ENCODE results near the gene TCF3.

DNA sequence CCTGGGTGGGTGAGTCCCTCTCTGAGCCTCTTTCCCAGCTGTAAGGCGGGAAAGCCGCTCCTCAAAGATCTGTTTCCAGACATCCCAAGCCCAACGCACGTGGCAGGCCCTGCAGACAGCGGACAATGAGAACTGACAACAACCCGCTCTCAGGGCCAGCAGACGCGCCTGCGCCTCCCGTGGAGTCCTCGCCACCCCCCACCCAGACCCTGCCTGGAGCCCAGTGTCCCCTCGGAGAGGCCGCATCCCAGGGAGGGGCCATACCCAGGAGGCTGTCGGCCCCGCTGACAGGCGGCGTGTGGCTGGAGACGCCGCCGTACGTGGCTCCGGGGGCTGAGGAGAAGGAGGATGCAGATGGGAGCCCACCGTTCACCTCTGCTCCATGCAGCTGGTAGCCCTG lies 30.8 kb downstream of the TCF3 start:
- TF ChIP-seq, protein P1, sequence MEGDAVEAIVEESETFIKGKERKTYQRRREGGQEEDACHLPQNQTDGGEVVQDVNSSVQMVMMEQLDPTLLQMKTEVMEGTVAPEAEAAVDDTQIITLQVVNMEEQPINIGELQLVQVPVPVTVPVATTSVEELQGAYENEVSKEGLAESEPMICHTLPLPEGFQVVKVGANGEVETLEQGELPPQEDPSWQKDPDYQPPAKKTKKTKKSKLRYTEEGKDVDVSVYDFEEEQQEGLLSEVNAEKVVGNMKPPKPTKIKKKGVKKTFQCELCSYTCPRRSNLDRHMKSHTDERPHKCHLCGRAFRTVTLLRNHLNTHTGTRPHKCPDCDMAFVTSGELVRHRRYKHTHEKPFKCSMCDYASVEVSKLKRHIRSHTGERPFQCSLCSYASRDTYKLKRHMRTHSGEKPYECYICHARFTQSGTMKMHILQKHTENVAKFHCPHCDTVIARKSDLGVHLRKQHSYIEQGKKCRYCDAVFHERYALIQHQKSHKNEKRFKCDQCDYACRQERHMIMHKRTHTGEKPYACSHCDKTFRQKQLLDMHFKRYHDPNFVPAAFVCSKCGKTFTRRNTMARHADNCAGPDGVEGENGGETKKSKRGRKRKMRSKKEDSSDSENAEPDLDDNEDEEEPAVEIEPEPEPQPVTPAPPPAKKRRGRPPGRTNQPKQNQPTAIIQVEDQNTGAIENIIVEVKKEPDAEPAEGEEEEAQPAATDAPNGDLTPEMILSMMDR (conservative IDR thresholded peaks at IDR 0.05 in 1 of 2, IDR thresholded peaks at IDR 0.05 in 1 of 2; ENCODE audit: low read depth in 1 of 2, low read length in 2 of 2): no peak
- TF ChIP-seq EZH2 (IDR thresholded peaks at IDR 0.05; ENCODE audit: low read length, missing control alignments): no peak
